PC-3 (cell line): ENCODE data around the gene F13A1.

Experiments
- EZH2 ChIP-seq: fragments of 300-600 bp; sonication (generic); IDR thresholded peaks from one replicate; pipeline ENCODE4 v1.6.1; 2017; ENCODE audit warnings: antibody characterized with exemption, mild to moderate bottlenecking, low read length; ENCODE audit not compliant: unreplicated experiment
- EZH2phosphoT487 ChIP-seq: fragments of 300-600 bp; sonication (generic); IDR thresholded peaks from 2 replicates; pipeline ENCODE4 v1.6.1; 2018; ENCODE audit warnings: mild to moderate bottlenecking, antibody characterized with exemption, low read length, borderline replicate concordance
- TF ChIP-seq, protein P1 (sequence below): fragments of 300-600 bp; sonication (generic); conservative IDR thresholded peaks from 2 replicates; pipeline ENCODE4 v1.5.1; 2017; ENCODE audit warnings: antibody characterized with exemption, low read depth, mild to moderate bottlenecking, low read length

DNA sequence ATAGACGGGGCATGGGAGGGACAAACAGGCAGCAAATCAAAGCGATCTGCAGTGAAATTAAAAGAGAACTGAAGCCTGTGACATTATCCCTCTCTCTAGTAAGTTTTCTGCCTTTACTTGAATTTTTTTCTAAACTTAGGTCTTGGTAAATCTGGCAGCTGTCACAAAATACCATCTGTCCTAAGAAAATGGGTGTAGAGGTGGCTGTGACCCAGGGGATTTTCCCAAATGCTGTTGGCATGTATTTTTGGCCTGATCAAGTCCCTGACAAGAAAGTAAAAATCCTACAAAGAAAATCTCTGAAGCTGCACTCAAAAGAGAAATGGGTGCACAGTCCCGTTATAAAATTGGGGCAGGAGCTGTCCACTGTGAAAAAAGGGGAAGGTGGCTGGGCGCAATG is 30.2 kb upstream of the F13A1 start:
- TF ChIP-seq, protein P1, sequence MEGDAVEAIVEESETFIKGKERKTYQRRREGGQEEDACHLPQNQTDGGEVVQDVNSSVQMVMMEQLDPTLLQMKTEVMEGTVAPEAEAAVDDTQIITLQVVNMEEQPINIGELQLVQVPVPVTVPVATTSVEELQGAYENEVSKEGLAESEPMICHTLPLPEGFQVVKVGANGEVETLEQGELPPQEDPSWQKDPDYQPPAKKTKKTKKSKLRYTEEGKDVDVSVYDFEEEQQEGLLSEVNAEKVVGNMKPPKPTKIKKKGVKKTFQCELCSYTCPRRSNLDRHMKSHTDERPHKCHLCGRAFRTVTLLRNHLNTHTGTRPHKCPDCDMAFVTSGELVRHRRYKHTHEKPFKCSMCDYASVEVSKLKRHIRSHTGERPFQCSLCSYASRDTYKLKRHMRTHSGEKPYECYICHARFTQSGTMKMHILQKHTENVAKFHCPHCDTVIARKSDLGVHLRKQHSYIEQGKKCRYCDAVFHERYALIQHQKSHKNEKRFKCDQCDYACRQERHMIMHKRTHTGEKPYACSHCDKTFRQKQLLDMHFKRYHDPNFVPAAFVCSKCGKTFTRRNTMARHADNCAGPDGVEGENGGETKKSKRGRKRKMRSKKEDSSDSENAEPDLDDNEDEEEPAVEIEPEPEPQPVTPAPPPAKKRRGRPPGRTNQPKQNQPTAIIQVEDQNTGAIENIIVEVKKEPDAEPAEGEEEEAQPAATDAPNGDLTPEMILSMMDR: no peak
- TF ChIP-seq EZH2 (no peak), EZH2phosphoT487 (no peak)
